ENCODE data around the gene EMC9. TPM values are rescaled to one million over a fixed set of nuclear protein-coding genes. Genes with fewer than 3 reads are reported as not detected.

EMC9 gene
- total RNA-seq, 1 donor from 2014 or later: 14.0 TPM

- Mint-ChIP-seq H3K4me1 (ENCODE audit: low read depth) (peaks cover 20% of the 10 kb centered on the region), H3K36me3 (ENCODE audit: low read depth) (peaks cover 32% of the 10 kb centered on the region), H3K4me3 (ENCODE audit: unreplicated experiment) (peak within 1 kb of the TSS; percentile 86), H3K27me3 (ENCODE audit: low read depth) (no peaks in the 10 kb centered on the region), H3K9me3 (ENCODE audit: low read depth) (no peaks in the 10 kb centered on the region), H3K27ac (ENCODE audit: unreplicated experiment) (peak within 1 kb of the TSS; percentile 85)
- peak; percentile 98 for TF ChIP-seq CTCF (IDR thresholded peaks at IDR 0.05)
- DNase-seq (ENCODE audit: low spot score): peak; percentile 95
These were observed 19.7 kb upstream of the EMC9 start, which contains the start of gene IRF9 for GRCh38 chr14:24160850-24161804. Gene IRF9 (plus strand): TSS chr14:24161265. CDS start chr14:24162145, 880 bp downstream.

GRCh38 chr14:24160499-24160849, 19.1 kb upstream of the EMC9 start:
- DNase-seq (ENCODE audit: low spot score): peak; percentile 58
- Mint-ChIP-seq H3K9me3 (ENCODE audit: low read depth) (no peaks in the 10 kb centered on the region), H3K27ac (ENCODE audit: unreplicated experiment) (peak overlapping the region; percentile 85), H3K27me3 (ENCODE audit: low read depth) (no peaks in the 10 kb centered on the region), H3K4me1 (ENCODE audit: low read depth) (peaks cover 20% of the 10 kb centered on the region), H3K36me3 (ENCODE audit: low read depth) (peaks cover 32% of the 10 kb centered on the region), H3K4me3 (ENCODE audit: unreplicated experiment) (peak overlapping the region; percentile 86)
- TF ChIP-seq CTCF (IDR thresholded peaks at IDR 0.05): no peak

GRCh38 chr14:24159777-24160498, 18.5 kb upstream of the EMC9 start:
- no peaks in the 10 kb centered on the region for H3K27me3 Mint-ChIP-seq (ENCODE audit: low read depth)
- DNase-seq (ENCODE audit: low spot score): peak; percentile 73
- H3K4me3 Mint-ChIP-seq (ENCODE audit: unreplicated experiment): no peak overlapping the region
- H3K4me1 Mint-ChIP-seq (ENCODE audit: low read depth): peaks cover 20% of the 10 kb centered on the region
- H3K36me3 Mint-ChIP-seq (ENCODE audit: low read depth): peaks cover 31% of the 10 kb centered on the region
- H3K27ac Mint-ChIP-seq (ENCODE audit: unreplicated experiment): peak overlapping the region; percentile 22
- H3K9me3 Mint-ChIP-seq (ENCODE audit: low read depth): no peaks in the 10 kb centered on the region
- TF ChIP-seq CTCF (IDR thresholded peaks at IDR 0.05): no peak

- no peak for TF ChIP-seq CTCF (IDR thresholded peaks at IDR 0.05)
- peaks cover 19% of the 10 kb centered on the region for H3K36me3 Mint-ChIP-seq (ENCODE audit: low read depth)
- H3K27me3 Mint-ChIP-seq (ENCODE audit: low read depth): no peaks in the 10 kb centered on the region
- no peaks in the 10 kb centered on the region for H3K9me3 Mint-ChIP-seq (ENCODE audit: low read depth)
- no peak overlapping the region for H3K27ac Mint-ChIP-seq (ENCODE audit: unreplicated experiment)
- no peak overlapping the region for H3K4me3 Mint-ChIP-seq (ENCODE audit: unreplicated experiment)
- peak; percentile 49 for DNase-seq (ENCODE audit: low spot score)
- peaks cover 16% of the 10 kb centered on the region for H3K4me1 Mint-ChIP-seq (ENCODE audit: low read depth)
These were observed 15.9 kb upstream of the EMC9 start for GRCh38 chr14:24157331-24157730.

- no peaks in the 10 kb centered on the region for H3K27me3 Mint-ChIP-seq (ENCODE audit: low read depth)
- H3K4me1 Mint-ChIP-seq (ENCODE audit: low read depth): peaks cover 11% of the 10 kb centered on the region
- no peak for TF ChIP-seq CTCF (IDR thresholded peaks at IDR 0.05)
- peaks cover 20% of the 10 kb centered on the region for H3K36me3 Mint-ChIP-seq (ENCODE audit: low read depth)
- H3K27ac Mint-ChIP-seq (ENCODE audit: unreplicated experiment): no peak overlapping the region
- no peak overlapping the region for H3K4me3 Mint-ChIP-seq (ENCODE audit: unreplicated experiment)
- H3K9me3 Mint-ChIP-seq (ENCODE audit: low read depth): no peaks in the 10 kb centered on the region
- DNase-seq (ENCODE audit: low spot score): no peak
These were observed 15.4 kb upstream of the EMC9 start for GRCh38 chr14:24156840-24157239.

Data from chondrocyte (in vitro differentiated cells).